A549 (cell line): ENCODE measurements around the gene GSTA4. TPM values are rescaled to one million over a fixed set of nuclear protein-coding genes. Genes with fewer than 3 reads are reported as not detected.

Experiments
- ATAC-seq, 2 experiments: fragments of 200-7000 bp in 1 of 2; fragments of >200 bp in 1 of 2; cut with Nextera tagmentation in 1 of 2; cut with Tn5 transposase in 1 of 2; 3 replicates each; pipeline versions ENCODE4 v1.8.0 to v1.9.1; 2018 to 2020; ENCODE audit warnings: mild to moderate bottlenecking in 1 of 2, moderate library complexity in 1 of 2
- CTCF ChIA-PET: fragments of 300-600 bp; sonication (Branson Sonifier 250); formaldehyde crosslinking; extraction: SDS; loops from one replicate; lab custom pipeline; 2021; ENCODE audit warnings: antibody characterized with exemption, inconsistent platforms; lab: Yijun Ruan, JAX
- POLR2A ChIA-PET: fragments of 350-600 bp; formaldehyde crosslinking; extraction: SDS; loops from one replicate; lab custom pipeline; 2021; ENCODE audit warnings: antibody characterized with exemption, inconsistent platforms; lab: Yijun Ruan, JAX
- DNase-seq, 2 experiments: peaks; one replicate each; pipeline versions ENCODE4 v3.0.0 to v3.0.0-alpha.2; 2011 to 2016; ENCODE audit warnings: low read depth in 1 of 2, low spot score in 1 of 2
- FAIRE-seq: peaks from 2 replicates; lab custom pipeline; 2011; peaks lifted over from hg19 to GRCh38; lab: Jason Lieb, UNC
- H3K27ac ChIP-seq, 2 experiments: fragments of >200 bp; sonication (Bioruptor Twin); formaldehyde crosslinking; 3 replicates each; pipeline ENCODE4 v1.5.1; 2016 to 2017
- H3K4me1 ChIP-seq: fragments of >200 bp; sonication (Bioruptor Twin); formaldehyde crosslinking; 3 replicates; pipeline ENCODE4 v1.6.1; 2016
- H3K4me2 ChIP-seq: fragments of >200 bp; sonication (Bioruptor Twin); formaldehyde crosslinking; 3 replicates; pipeline ENCODE4 v1.6.1; 2016
- H3K4me3 ChIP-seq: fragments of >200 bp; sonication (Bioruptor Twin); formaldehyde crosslinking; 3 replicates; pipeline ENCODE4 v1.5.1; 2016
- H3K9me3 ChIP-seq: fragments of >200 bp; sonication (Bioruptor Twin); formaldehyde crosslinking; 3 replicates; pipeline ENCODE4 v1.6.1; 2016
- CEBPB ChIP-seq, 2 experiments: fragments of >200 bp in 1 of 2; sonication (Bioruptor Twin) in 1 of 2; formaldehyde crosslinking in 1 of 2; IDR thresholded peaks; 2 replicates each; pipeline ENCODE4 v1.6.1; 2012 to 2016
- CHD4 ChIP-seq: fragments of 200-600 bp; sonication (generic); IDR thresholded peaks from 2 replicates; pipeline ENCODE4 v1.6.1; 2016; ENCODE audit warnings: antibody characterized with exemption, mild to moderate bottlenecking, borderline replicate concordance
- ESRRA ChIP-seq: fragments of 150-350 bp; IDR thresholded peaks from 2 replicates; pipeline ENCODE4 v1.6.1; 2014; ENCODE audit warnings: mild to moderate bottlenecking, low read length, borderline replicate concordance
- FOSB ChIP-seq: fragments of 250-450 bp; sonication (Bioruptor Pico); IDR thresholded peaks from 2 replicates; pipeline ENCODE4 v1.5.0; 2020; ENCODE audit warnings: mild to moderate bottlenecking, moderate library complexity
- FOSL2 ChIP-seq, 2 experiments: fragments of 450-650 bp in 1 of 2; fragments of >200 bp in 1 of 2; sonication (Bioruptor Twin) in 1 of 2; formaldehyde crosslinking; IDR thresholded peaks; 2 replicates each; pipeline versions ENCODE4 v1.5.0 to v1.6.1; 2016 to 2020; ENCODE audit warnings: mild to moderate bottlenecking in 1 of 2, moderate library complexity in 1 of 2
- GATA3 ChIP-seq: IDR thresholded peaks from 2 replicates; pipeline ENCODE4 v1.6.1; 2012; ENCODE audit warnings: borderline replicate concordance
- HEYL ChIP-seq: fragments of 250-450 bp; sonication (Bioruptor Pico); IDR thresholded peaks from 2 replicates; pipeline ENCODE4 v1.8.0; 2021; ENCODE audit warnings: mild to moderate bottlenecking, moderate library complexity
- HOXB5 ChIP-seq: fragments of 250-450 bp; sonication (Bioruptor Pico); IDR thresholded peaks from 2 replicates; pipeline ENCODE4 v1.5.0; 2020; ENCODE audit warnings: mild to moderate bottlenecking, moderate library complexity
- JUN ChIP-seq, 2 experiments: fragments of >200 bp; sonication (Bioruptor Twin); formaldehyde crosslinking; IDR thresholded peaks; 2 replicates in 1 of 2; 3 replicates in 1 of 2; pipeline ENCODE4 v1.6.1; 2016 to 2017
- JUNB ChIP-seq: fragments of >200 bp; sonication (Bioruptor Twin); formaldehyde crosslinking; IDR thresholded peaks from 2 replicates; pipeline ENCODE4 v1.6.1; 2016
- MAFK ChIP-seq: fragments of 450-650 bp; IDR thresholded peaks from 2 replicates; pipeline ENCODE4 v1.6.1; 2014; ENCODE audit not compliant: partially characterized antibody
- MAZ ChIP-seq: fragments of 150-350 bp; IDR thresholded peaks from 2 replicates; pipeline ENCODE4 v1.6.1; 2014; ENCODE audit warnings: antibody characterized with exemption, low read depth, low read length, borderline replicate concordance
- NFE2L2 ChIP-seq: fragments of 150-350 bp; conservative IDR thresholded peaks from 2 replicates; pipeline ENCODE4 v1.6.1; 2014; ENCODE audit warnings: low read length
- NPAS2 ChIP-seq: fragments of 250-450 bp; sonication (Bioruptor Pico); IDR thresholded peaks from 2 replicates; pipeline ENCODE4 v1.8.0; 2022; ENCODE audit warnings: mild to moderate bottlenecking, moderate library complexity, borderline replicate concordance
- RARB ChIP-seq: fragments of 250-450 bp; sonication (Bioruptor Pico); IDR thresholded peaks from 2 replicates; pipeline ENCODE4 v1.8.0; 2021; ENCODE audit warnings: mild to moderate bottlenecking, moderate library complexity
- RCOR1 ChIP-seq: fragments of 150-350 bp; IDR thresholded peaks from 2 replicates; pipeline ENCODE4 v1.6.1; 2014; ENCODE audit warnings: antibody characterized with exemption, low read length, low read depth
- RFX5 ChIP-seq: fragments of 450-650 bp; IDR thresholded peaks from 2 replicates; pipeline ENCODE4 v1.7.1; 2014; ENCODE audit warnings: antibody characterized with exemption, mild to moderate bottlenecking, moderate library complexity
- SMC3 ChIP-seq: fragments of >200 bp; sonication (Bioruptor Twin); formaldehyde crosslinking; IDR thresholded peaks from 3 replicates; pipeline ENCODE4 v1.6.1; 2018; ENCODE audit warnings: inconsistent platforms
- SREBF2 ChIP-seq: fragments of 450-650 bp; IDR thresholded peaks from 2 replicates; pipeline ENCODE4 v1.6.1; 2014; ENCODE audit warnings: mild to moderate bottlenecking, moderate library complexity
- TP53 ChIP-seq: fragments of 250-450 bp; sonication (Bioruptor Pico); IDR thresholded peaks from 2 replicates; pipeline ENCODE4 v1.5.0; 2021; ENCODE audit warnings: mild to moderate bottlenecking, moderate library complexity
- ZC3H11A ChIP-seq: fragments of 450-650 bp; IDR thresholded peaks from 2 replicates; pipeline ENCODE4 v1.6.1; 2014; ENCODE audit warnings: antibody characterized with exemption, mild to moderate bottlenecking
- ZNF302 ChIP-seq: fragments of 250-450 bp; sonication (Bioruptor Pico); IDR thresholded peaks from 2 replicates; pipeline ENCODE4 v1.9.0; 2021; ENCODE audit warnings: inconsistent platforms, mild to moderate bottlenecking, moderate library complexity
- WGBS: methylation state at CpG from one replicate; pipeline ENCODE4 v1.1.6; 2017; ENCODE audit errors: missing lambda C conversion rate; 5-methylcytosine and 5-hydroxymethylcytosine counted together
- polyA plus RNA-seq, 4 experiments: library from polyadenylated mRNA; depleted of rRNA in 3 of 4; stranded (reverse); fragments of >200 nt; fragmentation: RNase III in 1 of 4; extraction: RNeasy Plus Mini Kit Qiagen cat#74134 plus additional on column Dnase treatment in 1 of 4; gene quantifications; 2 replicates in 3 of 4; 3 replicates in 1 of 4; pipeline ENCODE4 v1.2.3, GENCODE V29; 2011 to 2017
- TF ChIP-seq, protein P1 (sequence below): fragments of 450-650 bp; IDR thresholded peaks from 2 replicates; pipeline ENCODE4 v1.6.1; 2014; ENCODE audit warnings: antibody characterized with exemption
- TF ChIP-seq, protein P2 (sequence below): fragments of >200 bp; sonication (Bioruptor Twin); formaldehyde crosslinking; IDR thresholded peaks from 2 replicates; pipeline ENCODE4 v1.6.1; 2016
- TF ChIP-seq, protein P3 (sequence below): fragments of 200-600 bp; sonication (generic); IDR thresholded peaks from 2 replicates; pipeline ENCODE4 v1.6.1; 2016; ENCODE audit warnings: antibody characterized with exemption, mild to moderate bottlenecking, moderate library complexity

Gene GSTA4
- polyA plus RNA-seq, 2 of the 4 experiments (the other 2 are of a cell fraction) = 12.6 to 30.6 TPM

DNA sequence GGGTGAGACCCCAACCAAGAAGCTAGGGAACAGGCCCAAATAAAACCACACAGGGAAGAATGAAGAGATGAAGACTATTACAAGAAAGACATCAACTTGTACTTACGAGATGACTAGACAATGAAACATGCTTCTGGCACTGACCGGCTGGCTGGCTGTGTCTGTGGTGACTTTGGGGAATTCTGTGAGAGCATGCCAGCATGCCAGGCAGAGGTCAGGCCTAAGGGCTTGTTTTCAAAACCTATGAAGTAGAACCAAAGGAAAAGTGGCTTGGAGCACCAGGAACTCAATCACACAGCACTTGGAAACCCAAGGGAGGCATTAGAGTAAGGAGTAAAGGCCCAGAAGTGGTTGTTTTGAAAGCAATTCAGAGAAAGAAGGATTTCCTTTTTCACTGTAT is 57.2 kb downstream of the GSTA4 start (continued):
- TF ChIP-seq RARB (CRISPR knock-in tag) = no peak
- TF ChIP-seq SREBF2 = no peak
- TF ChIP-seq, protein P1, sequence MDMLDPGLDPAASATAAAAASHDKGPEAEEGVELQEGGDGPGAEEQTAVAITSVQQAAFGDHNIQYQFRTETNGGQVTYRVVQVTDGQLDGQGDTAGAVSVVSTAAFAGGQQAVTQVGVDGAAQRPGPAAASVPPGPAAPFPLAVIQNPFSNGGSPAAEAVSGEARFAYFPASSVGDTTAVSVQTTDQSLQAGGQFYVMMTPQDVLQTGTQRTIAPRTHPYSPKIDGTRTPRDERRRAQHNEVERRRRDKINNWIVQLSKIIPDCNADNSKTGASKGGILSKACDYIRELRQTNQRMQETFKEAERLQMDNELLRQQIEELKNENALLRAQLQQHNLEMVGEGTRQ = no peak

DNA sequence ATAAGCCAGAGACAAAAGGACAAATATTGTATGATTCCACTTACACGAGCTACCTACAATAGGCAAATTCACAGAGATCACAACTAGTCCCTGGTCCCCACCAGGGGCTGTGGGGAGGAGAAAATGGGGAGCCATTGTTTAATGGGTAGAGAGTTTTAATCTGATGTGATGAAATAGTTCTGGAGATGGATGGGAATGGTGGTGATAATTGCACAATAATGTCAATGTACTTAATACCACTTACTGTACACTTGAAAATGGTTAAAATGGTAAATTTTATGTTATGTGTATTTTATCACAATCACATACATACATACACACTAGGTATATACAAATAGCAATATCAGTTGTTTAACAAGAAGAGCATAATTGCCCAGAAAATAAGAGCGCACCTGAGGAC is 61.3 kb downstream of the GSTA4 start:
- ATAC-seq = no peak
- no peak for DNase-seq
- Histone ChIP-seq H3K27ac (no peak overlapping the region), H3K4me1 (peaks cover 23% of the 10 kb centered on the region), H3K4me3 (no peak overlapping the region), H3K9me3 (no peaks in the 10 kb centered on the region), H3K4me2 (no peak overlapping the region)
- ChIA-PET POLR2A (no interaction called here), CTCF (interaction anchor here (1.0 to 2.9 kb wide), 3 partner anchors 13 to 61 kb away, joined by 3 to 7 read pairs (median 3); partner anchors contain the start of gene GSTA4)
- FAIRE-seq = no peak
- WGBS = 80% methylated on average over 2 of the region's 2 CpGs
- TF ChIP-seq RCOR1 (no peak), ZC3H11A (no peak), ESRRA (no peak), TP53 (CRISPR knock-in tag) (no peak), CHD4 (no peak), FOSB (no peak), SMC3 (no peak), CEBPB (IDR thresholded peaks at IDR 0.05) (no peak), ZNF302 (CRISPR knock-in tag) (no peak), RFX5 (no peak), FOSL2 (IDR thresholded peaks at IDR 0.05) (no peak), FOSL2 (CRISPR knock-in tag; IDR thresholded peaks at IDR 0.05) (no peak), GATA3 (no peak), HEYL (CRISPR knock-in tag) (no peak), NFE2L2 (no peak)
- TF ChIP-seq, protein P2, sequence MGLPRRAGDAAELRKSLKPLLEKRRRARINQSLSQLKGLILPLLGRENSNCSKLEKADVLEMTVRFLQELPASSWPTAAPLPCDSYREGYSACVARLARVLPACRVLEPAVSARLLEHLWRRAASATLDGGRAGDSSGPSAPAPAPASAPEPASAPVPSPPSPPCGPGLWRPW = no peak
- TF ChIP-seq, protein P3, sequence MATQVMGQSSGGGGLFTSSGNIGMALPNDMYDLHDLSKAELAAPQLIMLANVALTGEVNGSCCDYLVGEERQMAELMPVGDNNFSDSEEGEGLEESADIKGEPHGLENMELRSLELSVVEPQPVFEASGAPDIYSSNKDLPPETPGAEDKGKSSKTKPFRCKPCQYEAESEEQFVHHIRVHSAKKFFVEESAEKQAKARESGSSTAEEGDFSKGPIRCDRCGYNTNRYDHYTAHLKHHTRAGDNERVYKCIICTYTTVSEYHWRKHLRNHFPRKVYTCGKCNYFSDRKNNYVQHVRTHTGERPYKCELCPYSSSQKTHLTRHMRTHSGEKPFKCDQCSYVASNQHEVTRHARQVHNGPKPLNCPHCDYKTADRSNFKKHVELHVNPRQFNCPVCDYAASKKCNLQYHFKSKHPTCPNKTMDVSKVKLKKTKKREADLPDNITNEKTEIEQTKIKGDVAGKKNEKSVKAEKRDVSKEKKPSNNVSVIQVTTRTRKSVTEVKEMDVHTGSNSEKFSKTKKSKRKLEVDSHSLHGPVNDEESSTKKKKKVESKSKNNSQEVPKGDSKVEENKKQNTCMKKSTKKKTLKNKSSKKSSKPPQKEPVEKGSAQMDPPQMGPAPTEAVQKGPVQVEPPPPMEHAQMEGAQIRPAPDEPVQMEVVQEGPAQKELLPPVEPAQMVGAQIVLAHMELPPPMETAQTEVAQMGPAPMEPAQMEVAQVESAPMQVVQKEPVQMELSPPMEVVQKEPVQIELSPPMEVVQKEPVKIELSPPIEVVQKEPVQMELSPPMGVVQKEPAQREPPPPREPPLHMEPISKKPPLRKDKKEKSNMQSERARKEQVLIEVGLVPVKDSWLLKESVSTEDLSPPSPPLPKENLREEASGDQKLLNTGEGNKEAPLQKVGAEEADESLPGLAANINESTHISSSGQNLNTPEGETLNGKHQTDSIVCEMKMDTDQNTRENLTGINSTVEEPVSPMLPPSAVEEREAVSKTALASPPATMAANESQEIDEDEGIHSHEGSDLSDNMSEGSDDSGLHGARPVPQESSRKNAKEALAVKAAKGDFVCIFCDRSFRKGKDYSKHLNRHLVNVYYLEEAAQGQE = no peak

DNA sequence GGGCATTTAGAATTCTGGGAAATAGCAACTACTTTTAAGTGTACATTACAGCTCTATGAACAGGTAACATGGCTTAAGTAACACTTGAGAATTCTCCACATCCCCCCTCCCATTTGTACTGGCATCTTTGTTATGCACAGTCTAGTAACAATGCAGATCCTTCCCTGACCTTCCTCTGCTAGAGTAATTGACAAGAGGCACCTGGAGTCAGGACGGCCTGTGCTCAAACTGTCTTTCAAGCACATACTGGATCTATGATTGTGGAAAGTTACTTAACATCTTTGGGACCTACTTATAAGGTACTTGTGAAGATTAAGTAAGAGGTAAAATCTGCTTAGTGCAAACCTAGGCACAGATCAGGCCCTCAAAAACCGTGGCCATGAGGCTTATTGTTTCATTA is 63.7 kb downstream of the GSTA4 start:
- H3K4me2 ChIP-seq = no peak overlapping the region
- no peaks in the 10 kb centered on the region for H3K9me3 ChIP-seq
- H3K27ac ChIP-seq = peak overlapping the region; percentile 7 to 31; a peak in 2 of 6 replicates
- TF ChIP-seq, protein P2 = no peak
- TF ChIP-seq GATA3 (no peak), JUN (IDR thresholded peaks at IDR 0.05) (no peak), SMC3 (no peak), MAFK (no peak), NPAS2 (CRISPR knock-in tag) (no peak), HOXB5 (no peak), JUNB (no peak), MAZ (no peak)
- CTCF ChIA-PET = interaction anchor here (0.6 kb wide), 1 partner anchor 10 kb away, joined by 3 read pairs; no protein-coding TSS in a partner anchor
- ATAC-seq = no peak
- DNase-seq = no peak
- 85% methylated on average over 2 of the region's 2 CpGs for WGBS
- POLR2A ChIA-PET = no interaction called here
- FAIRE-seq = no peak
- no peak overlapping the region for H3K4me3 ChIP-seq
- H3K4me1 ChIP-seq = peaks cover 41% of the 10 kb centered on the region
